K562 (cell line): ENCODE results near the gene LRP1. TPM values are rescaled to one million over a fixed set of nuclear protein-coding genes. Genes with fewer than 3 reads are reported as not detected.

Experiments
- CBX5 ChIP-seq: IDR thresholded peaks from 2 replicates; pipeline ENCODE4 v1.6.1; 2014; ENCODE audit warnings: low read depth, borderline replicate concordance
- PATZ1 ChIP-seq: fragments of 250-450 bp; sonication (Bioruptor Pico); IDR thresholded peaks from 2 replicates; pipeline ENCODE4 v1.5.0; 2020; ENCODE audit warnings: mild to moderate bottlenecking, borderline replicate concordance
- ZNF407 ChIP-seq: fragments of 450-650 bp; IDR thresholded peaks from 2 replicates; pipeline ENCODE4 v1.6.1; 2016; ENCODE audit warnings: low read depth
- ZNF79 ChIP-seq: fragments of 250-450 bp; sonication (Bioruptor Pico); IDR thresholded peaks from 2 replicates; pipeline ENCODE4 v1.4.0; 2020; ENCODE audit warnings: low read depth, mild to moderate bottlenecking, moderate library complexity
- polyA plus RNA-seq, 8 experiments: library from polyadenylated mRNA; depleted of rRNA in 4 of 8; stranded (reverse) in 5 of 8; unstranded in 3 of 8; fragments of >200 nt; fragmentation: Nextera tagmentation in 2 of 8; fragmentation: Illumina TruSeq in 1 of 8; extraction: Ambion mirVana in 2 of 8; extraction: Trizol in 1 of 8; gene quantifications; 2 replicates each; pipeline versions ENCODE4 v1.2.1 to v1.2.3, GENCODE V29; 2011 to 2014; ENCODE audit warnings: inconsistent platforms in 1 of 8, missing spikeins in 1 of 8
- total RNA-seq, 7 experiments: library from RNA; depleted of rRNA in 6 of 7; stranded (reverse); fragments of >200 nt in 6 of 7; fragmentation: Illumina TruSeq in 2 of 7; extraction: Trizol in 2 of 7; gene quantifications; 2 replicates each; pipeline versions ENCODE4 v1.2.1 to v1.2.3, GENCODE V29; 2011 to 2021; ENCODE audit warnings: low replicate concordance in 1 of 7

LRP1 gene
- total and polyA plus RNA-seq, 9 of the 15 experiments (the other 6 are each of a cell fraction or from before 2014, with no cell fraction given) = 0.04 to 0.64 (median 0.19) TPM; not detected in 2

GRCh38 chr12:57112492-57113294, 15.6 kb upstream of the LRP1 start (continued):
- TF ChIP-seq PATZ1 (CRISPR knock-in tag) = no peak
- no peak for TF ChIP-seq ZNF79 (CRISPR knock-in tag)
- no peak for TF ChIP-seq CBX5
- no peak for TF ChIP-seq ZNF407
- TF ChIP-seq, all 486 proteins: peak for 11
